Activated T-helper 1 cell treated with anti-CD3 and anti-CD28 coated beads, Interleukin-2, amount 50 U/mL, for 16 hours (primary cell): ENCODE data around the gene GRIK2.

ENCODE experiments used
- DNase-seq, 2 donors: peaks; one replicate each; pipeline ENCODE4 v3.0.0-alpha.2; 2020; ENCODE audit warnings: low read depth in 1 of 2, low spot score in 1 of 2

GRIK2 gene

DNA sequence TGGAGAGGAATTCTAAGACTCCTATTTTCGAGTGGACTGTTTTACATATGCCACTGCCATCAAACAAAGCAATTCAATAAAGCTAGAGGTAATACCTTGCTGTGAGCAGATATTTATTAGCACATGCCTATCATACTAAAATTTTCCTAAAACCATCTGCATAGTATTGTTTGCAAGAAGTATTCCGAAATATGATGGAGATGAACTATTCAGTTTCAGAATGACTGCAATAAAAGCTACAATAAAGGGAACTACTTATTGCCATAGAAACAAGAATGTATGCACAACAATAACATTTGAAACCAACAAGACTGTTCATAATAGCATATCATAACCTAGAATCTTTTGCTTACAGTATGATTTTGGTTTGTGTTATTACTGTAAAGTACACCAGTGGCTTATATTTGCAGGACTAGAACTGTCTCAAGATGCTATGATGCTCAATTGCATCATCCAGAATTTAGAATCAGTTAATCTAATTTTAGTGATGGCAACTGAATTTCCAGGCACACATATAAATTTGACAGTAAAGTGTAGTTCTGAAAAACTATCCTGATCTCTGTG, 144.3 kb downstream of the GRIK2 start:
- no peak for DNase-seq

DNA sequence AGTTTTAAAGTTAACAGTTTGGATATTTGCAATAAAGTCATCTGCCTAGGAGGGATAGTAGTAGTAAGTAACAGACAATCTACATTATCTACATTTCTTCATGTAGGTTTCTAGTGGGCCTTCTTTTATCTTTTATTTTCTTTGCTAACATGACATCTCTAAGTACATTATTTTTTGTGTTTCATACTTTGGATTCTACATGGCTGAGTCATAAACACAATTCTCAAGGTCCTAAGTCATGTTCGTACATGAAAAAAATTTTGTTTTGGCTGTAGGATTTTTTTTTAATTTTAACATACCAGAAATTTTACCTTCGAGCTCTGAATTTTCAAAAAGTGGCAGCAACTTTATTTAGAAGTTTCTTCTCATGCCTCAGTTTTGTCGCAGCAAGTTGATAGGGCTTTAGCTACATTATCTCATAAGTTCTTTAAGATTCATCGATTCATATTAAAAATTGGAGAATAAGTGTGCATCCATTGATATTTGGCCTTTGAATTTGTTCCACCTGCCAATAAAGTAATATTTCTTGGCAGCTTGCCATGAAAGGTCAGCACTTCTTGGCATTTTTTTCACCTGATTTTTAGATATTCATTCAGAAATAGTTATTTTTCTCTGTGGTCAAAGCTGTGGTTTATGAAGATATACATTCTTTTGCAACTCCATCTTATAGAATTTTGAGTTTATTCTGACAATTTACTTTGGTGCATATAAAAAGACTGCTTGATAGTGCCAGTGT, 146.2 kb downstream of the GRIK2 start:
- no peak for DNase-seq

DNA sequence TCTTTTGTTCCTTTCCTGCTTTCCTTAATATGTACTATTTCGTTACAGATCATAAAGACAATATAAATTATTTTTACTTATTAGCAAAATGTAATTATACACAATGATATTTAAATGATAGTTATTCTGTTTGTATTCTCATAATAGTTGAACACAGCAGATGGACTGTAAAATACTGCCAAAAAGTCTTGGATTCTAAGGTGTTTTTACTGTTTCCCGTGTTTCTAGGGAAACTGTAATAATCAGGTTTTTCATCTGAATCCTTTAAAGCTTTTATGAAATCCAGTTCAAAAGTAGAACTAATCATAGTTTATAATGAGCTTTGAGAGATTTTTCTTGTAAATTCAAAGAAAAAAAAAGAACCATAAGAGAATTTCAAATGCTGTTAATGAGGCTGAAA, 148.4 kb downstream of the GRIK2 start:
- no peak for DNase-seq

DNA sequence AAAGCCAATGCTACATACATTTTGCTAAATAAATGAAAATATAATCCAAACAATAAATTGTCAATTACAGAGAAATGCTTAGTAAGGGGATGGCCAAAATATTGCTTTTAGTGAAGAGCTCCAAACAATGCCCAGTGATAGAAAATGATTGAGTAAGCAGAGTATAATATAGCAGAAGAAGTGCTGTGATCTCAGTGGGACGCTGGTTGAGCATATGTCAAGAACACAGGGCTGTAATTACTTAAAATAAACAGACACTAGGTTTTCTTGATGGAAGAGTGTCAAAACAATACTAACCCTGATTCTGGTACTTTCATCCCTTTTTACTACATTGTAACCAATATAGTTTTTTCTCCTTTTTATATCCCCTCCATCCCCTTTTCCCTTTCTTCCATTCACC, 150.3 kb downstream of the GRIK2 start:
- no peak for DNase-seq

DNA sequence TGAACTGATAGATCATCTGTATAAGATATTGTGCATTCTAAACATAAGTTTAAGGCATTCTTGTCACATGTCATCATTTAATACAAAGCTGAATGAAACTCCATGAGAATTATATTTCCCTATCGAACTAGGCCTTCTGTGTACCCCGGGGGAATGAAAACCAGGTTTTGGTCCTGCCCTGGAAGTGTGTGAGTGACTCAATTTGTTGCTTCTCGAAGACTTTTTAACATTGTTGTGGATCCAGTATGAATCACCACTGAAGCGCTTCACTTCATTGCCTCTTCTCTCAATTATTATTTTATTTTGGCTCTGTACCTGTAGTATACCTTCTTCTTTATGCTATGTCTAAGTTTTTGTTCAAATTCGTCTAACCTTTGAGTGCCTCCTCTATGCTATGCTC, 150.8 kb downstream of the GRIK2 start:
- no peak for DNase-seq

DNA sequence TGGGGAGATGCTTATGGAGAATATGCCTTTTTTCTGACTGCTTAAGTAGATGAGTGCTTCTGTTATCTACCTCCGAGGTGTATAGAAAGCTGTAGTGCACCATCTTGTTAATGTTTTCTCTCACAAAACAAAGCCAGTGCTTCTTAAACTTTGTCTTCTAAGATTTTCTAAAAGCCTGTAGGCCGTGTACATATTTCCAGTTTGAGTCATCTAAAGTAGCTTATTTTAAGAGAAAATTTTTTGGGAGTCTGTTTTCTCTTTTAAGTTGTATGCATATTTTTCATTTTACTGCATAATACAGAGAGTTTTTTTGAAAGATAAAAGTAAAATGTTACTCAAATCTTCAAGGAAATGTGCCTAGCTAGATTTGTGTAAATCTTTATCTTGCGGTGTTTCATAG, 151.7 kb downstream of the GRIK2 start:
- no peak for DNase-seq

DNA sequence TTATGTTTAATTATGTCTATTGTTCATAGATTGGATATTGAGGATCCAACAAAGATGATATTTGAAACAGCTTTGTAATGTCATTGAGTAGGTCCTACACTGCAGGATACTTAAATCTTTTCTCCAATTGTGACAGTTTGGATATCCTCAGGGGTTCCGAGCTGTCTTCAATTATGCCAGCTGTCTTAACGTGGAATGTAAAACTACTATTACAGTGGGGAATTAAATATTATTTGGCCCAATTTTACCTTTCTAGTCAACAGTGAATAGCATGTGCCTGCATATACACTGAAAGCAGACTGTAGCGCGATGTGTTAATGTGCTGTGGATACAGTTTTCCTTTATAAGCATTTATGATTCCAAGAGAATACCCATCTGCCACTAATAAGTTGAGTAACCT, 156.9 kb downstream of the GRIK2 start:
- DNase-seq, result no peak

DNA sequence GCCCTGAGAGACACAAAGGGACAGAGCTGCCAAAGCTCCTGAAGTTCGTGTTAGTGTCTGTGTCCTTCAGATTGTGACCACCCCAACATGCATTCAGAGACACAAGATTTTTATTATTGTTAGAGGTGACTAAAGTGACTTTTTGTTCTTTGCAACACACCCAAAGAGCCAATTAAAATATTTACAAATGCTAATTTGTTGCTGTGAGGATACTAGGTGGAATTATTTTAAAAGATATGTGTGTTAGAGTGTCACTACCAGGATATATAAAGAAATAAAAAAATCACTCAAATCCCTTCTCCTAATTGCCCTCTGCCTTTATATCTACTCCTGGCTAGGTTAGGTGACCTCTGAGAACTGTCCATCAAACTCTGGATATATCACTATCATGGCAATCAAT, 160.7 kb downstream of the GRIK2 start:
- no peak for DNase-seq

DNA sequence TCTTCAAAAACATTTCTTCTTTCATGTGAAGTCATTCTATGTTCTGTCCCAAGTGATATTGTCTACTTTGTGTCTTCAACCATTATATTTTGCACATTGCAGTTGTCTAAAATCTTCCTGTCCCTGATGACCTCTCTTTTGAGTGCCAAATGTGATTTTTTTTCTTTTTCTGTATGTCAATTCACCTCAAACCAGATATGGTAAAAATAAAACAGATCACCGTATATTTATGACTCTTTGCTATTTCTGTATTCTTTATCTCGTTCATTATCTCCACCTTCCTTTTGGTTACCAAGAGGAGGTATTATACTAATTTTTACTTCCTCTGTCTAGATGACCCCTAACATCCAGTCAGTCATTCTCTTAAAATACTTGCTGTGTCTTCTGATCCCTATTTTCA, 165.2 kb downstream of the GRIK2 start:
- no peak for DNase-seq

DNA sequence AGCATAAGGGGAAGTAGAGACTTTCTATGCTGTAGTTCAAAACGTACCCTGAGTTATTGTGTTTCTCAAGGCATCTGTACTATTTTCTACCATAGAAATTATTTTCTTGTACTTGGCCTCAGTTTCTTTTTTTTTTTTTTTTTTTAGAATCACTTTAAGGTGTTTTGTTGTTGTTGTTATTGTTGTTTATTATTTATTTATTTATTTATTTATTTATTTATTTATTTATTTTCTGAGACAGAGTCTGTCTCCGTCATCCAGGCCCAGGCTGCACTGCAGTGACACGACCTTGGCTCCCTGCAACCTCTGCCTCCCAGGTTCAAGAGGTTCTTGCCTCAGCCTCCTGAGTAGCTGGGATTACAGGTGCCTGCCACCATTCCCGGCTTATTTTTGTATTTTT, 179.1 kb downstream of the GRIK2 start:
- DNase-seq, result no peak

DNA sequence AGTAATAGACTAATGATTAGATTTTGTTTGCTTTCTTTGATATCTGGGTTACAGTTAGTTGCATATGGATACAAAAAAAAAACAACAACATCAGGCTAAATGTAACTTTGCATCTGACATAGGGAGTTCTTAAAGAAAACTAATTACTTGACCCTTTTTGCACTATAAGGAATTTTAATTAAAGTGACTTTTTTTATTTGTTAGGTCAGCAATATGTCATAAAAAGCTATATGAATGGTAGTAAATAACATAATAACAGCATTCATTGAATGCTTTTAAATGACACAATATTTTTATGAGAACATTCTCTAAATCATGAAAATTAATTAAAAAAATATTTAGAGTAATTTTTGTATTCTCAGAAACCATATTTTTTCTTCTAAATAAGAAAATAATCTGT, 183.6 kb downstream of the GRIK2 start:
- DNase-seq, result no peak

DNA sequence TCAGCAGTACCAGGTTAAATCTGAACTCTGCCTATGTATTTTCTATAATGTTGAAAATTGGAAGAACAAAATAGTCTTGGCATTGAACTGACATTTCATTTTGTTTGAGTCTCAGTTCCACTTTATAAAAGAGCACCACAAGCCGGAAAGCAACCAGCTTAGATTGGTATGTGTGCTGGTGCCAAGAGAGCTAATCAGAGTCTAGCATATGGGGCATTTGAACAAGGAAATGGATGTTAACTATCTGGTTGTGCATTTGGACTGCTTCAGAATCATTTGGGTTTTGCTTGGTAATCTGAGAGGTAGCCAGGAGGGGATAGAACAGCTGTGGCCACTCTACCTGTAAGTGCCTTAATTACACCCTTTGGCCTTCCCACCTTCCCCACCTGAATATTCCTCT, 184.8 kb downstream of the GRIK2 start:
- no peak for DNase-seq

DNA sequence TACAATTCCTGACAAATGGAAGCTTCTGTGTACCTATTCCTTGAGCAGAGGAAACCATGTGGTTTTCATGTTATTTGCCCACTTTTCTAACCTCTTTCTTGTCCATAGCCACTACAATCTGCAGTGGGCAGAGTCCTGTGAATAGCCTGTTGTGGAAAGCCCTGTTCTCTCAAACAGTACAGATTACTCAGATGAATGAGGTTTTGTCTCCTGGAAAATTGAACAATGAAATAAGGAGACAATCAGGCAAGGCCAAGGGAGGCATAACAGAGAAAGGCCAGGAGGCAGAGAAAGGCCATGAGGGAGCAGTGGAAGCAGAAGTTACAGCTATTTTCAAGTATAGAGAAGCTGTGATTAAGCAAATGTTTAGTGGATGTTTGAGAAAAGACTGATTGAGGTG, 189.3 kb downstream of the GRIK2 start:
- no peak for DNase-seq

DNA sequence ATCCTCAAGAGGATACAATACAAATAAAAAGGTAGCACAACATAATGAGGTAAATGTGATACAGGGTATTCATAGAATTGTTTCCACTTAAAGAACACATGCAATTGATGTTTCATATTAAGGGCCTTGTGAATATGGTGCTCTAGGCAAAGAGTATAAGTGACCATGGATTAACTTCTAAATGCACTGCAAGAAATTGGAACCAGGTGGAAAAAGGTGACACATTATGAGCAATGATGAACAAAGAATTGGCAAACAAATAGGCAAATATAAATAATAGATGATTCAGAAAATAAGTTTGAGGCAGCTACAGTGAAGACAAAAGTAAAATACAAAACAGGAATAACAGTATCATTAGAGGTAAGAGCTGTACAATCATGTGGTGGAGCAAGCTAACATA, 192.0 kb downstream of the GRIK2 start:
- no peak for DNase-seq

DNA sequence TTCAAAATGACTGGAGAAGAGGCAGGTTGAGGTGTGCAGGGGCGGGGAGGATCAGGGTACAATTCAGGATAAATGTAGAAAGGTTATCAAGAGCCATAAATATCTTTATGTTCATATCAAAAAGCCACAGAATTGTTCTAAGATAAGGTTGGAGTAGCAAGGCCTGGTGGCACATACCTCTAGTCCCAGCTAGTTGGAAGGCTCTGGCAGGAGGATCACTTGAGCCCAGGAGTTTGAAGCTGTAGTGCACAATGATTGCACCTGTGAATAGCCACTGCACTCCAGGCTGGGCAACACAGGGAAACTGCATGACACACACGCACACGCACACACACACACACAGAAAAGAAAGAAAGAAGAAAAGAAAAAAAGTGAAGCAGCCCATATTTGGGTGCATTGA, 194.8 kb downstream of the GRIK2 start:
- DNase-seq, result no peak

DNA sequence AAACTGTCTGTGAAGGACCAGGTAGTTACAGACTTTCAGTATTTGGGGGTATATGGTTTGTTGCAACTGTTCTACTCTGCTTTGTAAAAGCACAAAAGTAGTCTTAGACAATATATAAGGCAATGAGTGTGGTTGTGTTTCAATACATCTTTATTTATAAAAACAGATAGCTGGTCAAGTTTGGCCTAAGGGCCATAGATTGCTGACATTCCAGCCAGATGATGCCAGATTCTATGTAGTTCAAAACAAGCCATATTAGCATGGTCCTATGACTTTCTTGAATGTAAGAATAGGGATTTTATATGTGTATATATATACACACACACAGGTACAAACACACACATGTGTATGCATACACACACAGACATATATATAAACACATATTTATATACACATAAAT, 201.8 kb downstream of the GRIK2 start:
- no peak for DNase-seq

DNA sequence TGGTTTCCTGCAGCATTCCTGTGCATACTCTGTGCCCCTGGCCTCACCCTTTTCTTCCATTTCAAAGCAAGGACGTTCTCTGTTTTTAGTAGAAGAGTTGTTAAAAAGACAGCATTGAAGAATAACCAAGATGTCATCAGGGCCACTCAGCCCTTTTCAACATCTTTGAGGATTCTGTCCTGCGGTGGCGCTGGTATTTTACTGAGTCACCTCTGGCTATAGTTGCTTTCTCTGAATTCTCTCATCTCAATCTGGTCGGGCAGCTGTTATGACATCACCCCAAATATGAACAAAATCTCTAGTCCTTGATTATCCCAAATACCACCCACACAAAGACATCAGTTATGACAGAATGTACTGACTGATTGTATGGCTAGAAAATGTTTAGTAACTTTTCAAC, 204.2 kb downstream of the GRIK2 start:
- DNase-seq, result no peak

DNA sequence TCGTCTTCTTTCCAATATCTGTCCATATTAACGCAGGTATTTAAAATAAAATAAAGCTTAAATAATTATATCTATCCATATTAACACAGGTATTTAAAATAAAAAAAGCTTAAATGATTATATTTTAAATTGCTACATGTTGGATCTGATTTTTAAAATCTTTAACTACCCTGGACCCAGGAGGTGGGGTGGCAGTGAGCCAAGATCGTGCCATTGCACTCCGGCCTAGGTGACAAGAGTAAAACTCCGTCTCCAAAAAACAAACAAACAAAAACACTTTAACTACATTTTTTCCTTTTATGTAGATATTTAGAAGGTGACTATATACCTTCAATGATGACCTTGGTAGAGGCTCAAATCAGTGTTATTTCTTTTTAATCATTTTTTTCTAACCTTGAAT, 211.9 kb downstream of the GRIK2 start:
- no peak for DNase-seq

DNA sequence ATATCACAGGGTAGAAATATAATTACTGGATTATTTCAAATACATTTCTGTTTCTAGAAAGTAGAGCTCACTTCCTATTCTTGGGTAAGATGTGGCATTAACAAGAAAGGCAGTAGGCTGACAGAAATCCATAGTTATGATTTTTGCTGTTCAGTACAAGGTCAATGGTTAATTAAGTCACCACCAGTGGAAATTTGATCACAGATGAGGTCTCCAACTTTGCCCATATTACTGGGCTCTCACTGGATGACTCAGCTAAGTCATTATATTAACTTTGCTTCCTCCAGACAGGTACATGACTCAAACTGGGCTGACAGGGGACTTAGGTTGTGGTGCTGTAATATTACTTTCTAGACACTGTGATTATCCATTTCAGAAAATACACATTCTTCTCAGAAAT, 212.4 kb downstream of the GRIK2 start:
- no peak for DNase-seq

DNA sequence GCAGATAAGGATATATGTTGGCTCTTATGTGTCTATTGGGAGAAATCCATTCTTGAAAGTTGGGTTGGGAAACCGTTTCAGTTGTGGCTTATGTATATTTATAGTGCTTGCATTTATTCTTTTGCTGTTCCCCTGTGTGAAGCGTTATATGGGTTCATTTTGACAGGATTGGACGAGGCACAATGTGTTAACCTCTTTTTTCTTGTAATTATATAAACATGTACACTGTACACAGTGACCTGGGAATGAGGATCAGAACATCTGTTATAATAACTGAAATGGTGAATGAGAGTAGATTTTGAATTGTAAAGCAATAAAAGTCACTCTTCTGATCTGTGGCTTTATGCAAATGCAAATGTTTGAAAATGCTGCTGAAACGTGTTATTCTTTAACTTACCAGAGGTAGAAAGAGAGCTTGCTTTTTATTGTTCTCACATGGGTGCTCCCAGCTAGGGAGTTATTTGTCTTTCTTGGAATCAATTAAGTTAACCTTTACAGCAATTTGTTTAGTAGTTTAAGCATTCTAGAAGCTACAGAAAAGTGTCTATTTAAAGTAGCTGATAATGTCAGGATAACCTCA, 213.7 kb downstream of the GRIK2 start:
- no peak for DNase-seq

DNA sequence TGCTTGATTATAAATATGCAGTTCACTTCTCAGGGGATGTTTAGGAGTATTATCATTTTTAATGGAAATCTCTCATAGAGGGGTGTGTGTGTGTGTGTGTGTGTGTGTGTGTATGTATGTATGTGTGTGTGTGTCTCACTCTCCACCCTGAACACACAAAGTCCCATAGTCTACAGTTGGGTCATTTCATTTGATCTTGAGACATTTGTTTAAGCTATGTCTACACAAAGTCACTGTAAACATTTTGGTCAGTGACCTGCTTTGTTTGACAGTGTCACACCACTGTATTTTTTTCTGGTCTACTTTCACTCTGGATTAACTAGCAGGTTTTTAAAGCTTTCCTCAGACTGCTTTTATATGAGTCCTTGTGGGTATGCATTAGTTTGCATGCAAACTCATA, 215.2 kb downstream of the GRIK2 start:
- DNase-seq, result no peak

DNA sequence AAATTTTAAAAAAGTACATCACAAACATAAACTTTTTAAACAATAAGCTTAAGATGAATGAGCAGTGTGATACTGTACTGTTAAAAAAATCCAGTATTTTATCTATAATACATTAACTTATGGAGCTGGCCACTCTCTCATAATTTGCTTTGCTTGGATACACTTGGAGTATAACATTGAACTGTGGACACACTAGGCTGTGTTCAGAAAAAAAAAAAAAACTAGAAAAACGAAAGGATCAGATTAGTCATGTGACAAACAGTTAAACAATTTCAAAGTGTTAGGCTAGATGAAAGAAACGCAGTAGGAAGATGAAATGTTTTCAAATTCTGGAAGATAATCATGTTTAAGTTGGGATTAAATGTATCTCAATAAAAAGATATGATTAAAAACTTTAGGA, 220.0 kb downstream of the GRIK2 start:
- DNase-seq, result no peak

DNA sequence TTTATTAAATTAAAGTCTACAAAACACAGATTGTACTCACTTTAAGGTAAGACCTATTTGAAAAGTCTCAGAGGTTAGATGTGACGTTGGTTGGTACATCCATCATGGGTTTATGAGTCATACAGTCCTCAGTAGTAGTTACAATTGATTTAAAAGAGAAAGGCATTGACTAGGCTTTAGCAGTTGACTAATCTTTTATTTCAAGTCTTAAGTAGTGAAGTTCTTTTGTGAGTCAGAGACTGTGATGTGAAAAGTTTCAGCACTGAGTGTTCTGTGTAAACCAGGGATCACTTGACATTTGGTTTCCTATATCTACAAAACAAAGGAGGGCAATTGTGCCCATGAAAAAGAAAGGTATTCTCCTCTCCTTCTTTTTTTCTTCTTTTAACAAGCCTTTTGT, 221.3 kb downstream of the GRIK2 start:
- DNase-seq, result no peak
